HEK293 (cell line): ENCODE data around the gene MSRB1.

Source experiments
- CTCF ChIA-PET: fragments of 350-600 bp; formaldehyde crosslinking; extraction: SDS; loops from one replicate; lab custom pipeline; 2021; ENCODE audit warnings: antibody characterized with exemption; lab: Yijun Ruan, JAX
- POLR2A ChIA-PET: fragments of 300-600 bp; formaldehyde crosslinking; extraction: SDS; loops from one replicate; lab custom pipeline; 2020; ENCODE audit warnings: antibody characterized with exemption, inconsistent platforms; lab: Yijun Ruan, JAX
- H3K27ac ChIP-seq: fragments of 200-500 bp; sonication (Bioruptor generic); 2 replicates; pipeline ENCODE4 v1.5.1; 2014; ENCODE audit warnings: low read depth, low read length, control low read depth, inconsistent platforms; ENCODE audit errors: extremely low read depth
- H3K36me3 ChIP-seq, 2 experiments: fragments of 200-500 bp in 1 of 2; sonication (Bioruptor generic) in 1 of 2; 1 replicate in 1 of 2; 2 replicates in 1 of 2; pipeline ENCODE4 v1.5.1; 2014 to 2017; ENCODE audit warnings: inconsistent platforms in 2 of 2, low read length in 2 of 2; ENCODE audit not compliant: control insufficient read depth in 2 of 2, insufficient read depth in 1 of 2
- H3K4me1 ChIP-seq: fragments of 200-500 bp; sonication (Bioruptor generic); 2 replicates; pipeline ENCODE4 v1.5.1; 2014; ENCODE audit warnings: mild to moderate bottlenecking, low read length, inconsistent platforms; ENCODE audit not compliant: control insufficient read depth, insufficient read depth
- H3K4me3 ChIP-seq: 2 replicates; pipeline ENCODE4 v1.5.1; 2011; ENCODE audit warnings: low read depth, mild to moderate bottlenecking, control low read depth, low read length, moderate library complexity
- H3K9me3 ChIP-seq: fragments of 200-500 bp; sonication (Bioruptor generic); 2 replicates; pipeline ENCODE4 v1.5.1; 2014; ENCODE audit warnings: low read depth, low read length, inconsistent platforms; ENCODE audit not compliant: control insufficient read depth, insufficient read depth
- BCL11B ChIP-seq: fragments of 450-650 bp; formaldehyde crosslinking; IDR thresholded peaks from 2 replicates; pipeline ENCODE4 v1.5.1; 2016; ENCODE audit warnings: low read depth, missing biosample characterization, missing genetic modification characterization
- OVOL3 ChIP-seq: fragments of 450-650 bp; formaldehyde crosslinking; IDR thresholded peaks from 2 replicates; pipeline ENCODE4 v1.5.1; 2016; ENCODE audit warnings: missing biosample characterization, missing genetic modification characterization
- ZBTB21 ChIP-seq: fragments of 450-650 bp; formaldehyde crosslinking; IDR thresholded peaks from 2 replicates; pipeline ENCODE4 v1.5.1; 2017; ENCODE audit warnings: missing biosample characterization, missing genetic modification characterization
- ZIC2 ChIP-seq: fragments of 450-650 bp; formaldehyde crosslinking; IDR thresholded peaks from 2 replicates; pipeline ENCODE4 v1.5.1; 2016; ENCODE audit warnings: missing biosample characterization, missing genetic modification characterization
- ZNF211 ChIP-seq: fragments of 450-650 bp; formaldehyde crosslinking; IDR thresholded peaks from 2 replicates; pipeline ENCODE4 v1.5.1; 2016; ENCODE audit warnings: low read depth, missing biosample characterization, missing genetic modification characterization
- ZNF292 ChIP-seq: fragments of 450-650 bp; formaldehyde crosslinking; IDR thresholded peaks from 2 replicates; pipeline ENCODE4 v1.5.1; 2016; ENCODE audit warnings: low read depth, missing biosample characterization, missing genetic modification characterization, borderline replicate concordance
- ZNF341 ChIP-seq: fragments of 450-650 bp; formaldehyde crosslinking; IDR thresholded peaks from 2 replicates; pipeline ENCODE4; 2016; ENCODE audit warnings: low read depth, missing biosample characterization, missing genetic modification characterization
- ZNF394 ChIP-seq: fragments of 450-650 bp; formaldehyde crosslinking; IDR thresholded peaks from 2 replicates; pipeline ENCODE4 v1.5.1; 2016; ENCODE audit warnings: missing biosample characterization, missing genetic modification characterization, mild to moderate bottlenecking, moderate library complexity, borderline replicate concordance
- ZNF544 ChIP-seq: fragments of 450-650 bp; formaldehyde crosslinking; IDR thresholded peaks from 2 replicates; pipeline ENCODE4 v1.5.0; 2017; ENCODE audit warnings: missing biosample characterization, missing genetic modification characterization
- ZNF561 ChIP-seq: fragments of 450-650 bp; IDR thresholded peaks from 2 replicates; pipeline ENCODE4 v1.5.1; 2018; ENCODE audit warnings: missing biosample characterization, missing genetic modification characterization, borderline replicate concordance
- ZNF580 ChIP-seq: fragments of 450-650 bp; formaldehyde crosslinking; IDR thresholded peaks from 2 replicates; pipeline ENCODE4 v1.5.1; 2016; ENCODE audit warnings: missing biosample characterization, missing genetic modification characterization
- ZNF610 ChIP-seq: fragments of 450-650 bp; formaldehyde crosslinking; IDR thresholded peaks from 2 replicates; pipeline ENCODE4 v1.5.1; 2016; ENCODE audit warnings: missing biosample characterization, missing genetic modification characterization, borderline replicate concordance
- ZNF747 ChIP-seq: fragments of 450-650 bp; formaldehyde crosslinking; IDR thresholded peaks from 2 replicates; pipeline ENCODE4 v1.5.1; 2016; ENCODE audit warnings: missing biosample characterization, missing genetic modification characterization
- ZNF776 ChIP-seq: fragments of 450-650 bp; formaldehyde crosslinking; IDR thresholded peaks from 2 replicates; pipeline ENCODE4 v1.5.0; 2017; ENCODE audit warnings: missing biosample characterization, missing genetic modification characterization, borderline replicate concordance
- ZSCAN4 ChIP-seq: fragments of 450-650 bp; formaldehyde crosslinking; IDR thresholded peaks from 2 replicates; pipeline ENCODE4 v1.5.1; 2017; ENCODE audit warnings: missing biosample characterization, missing genetic modification characterization
- TF ChIP-seq, protein P1 (sequence below): fragments of 450-650 bp; formaldehyde crosslinking; IDR thresholded peaks from 2 replicates; pipeline ENCODE4 v1.5.1; 2016; ENCODE audit warnings: missing biosample characterization, missing genetic modification characterization
- TF ChIP-seq, protein P2 (sequence below): IDR thresholded peaks from 2 replicates; pipeline ENCODE4 v1.6.1; 2011; ENCODE audit warnings: mild to moderate bottlenecking, low read depth, low read length, borderline replicate concordance
- TF ChIP-seq, protein P3 (sequence below): fragments of 450-650 bp; formaldehyde crosslinking; IDR thresholded peaks from 2 replicates; pipeline ENCODE4 v1.5.1; 2017; ENCODE audit warnings: missing biosample characterization, missing genetic modification characterization
- TF ChIP-seq, protein P4 (sequence below): fragments of 450-650 bp; formaldehyde crosslinking; conservative IDR thresholded peaks from 2 replicates; pipeline ENCODE4 v1.5.1; 2016; ENCODE audit warnings: low read depth, missing biosample characterization, missing genetic modification characterization
- TF ChIP-seq, protein P5 (sequence below): fragments of 450-650 bp; formaldehyde crosslinking; IDR thresholded peaks from 2 replicates; pipeline ENCODE4 v1.5.1; 2016; ENCODE audit warnings: missing biosample characterization, missing genetic modification characterization

The MSRB1 gene

DNA sequence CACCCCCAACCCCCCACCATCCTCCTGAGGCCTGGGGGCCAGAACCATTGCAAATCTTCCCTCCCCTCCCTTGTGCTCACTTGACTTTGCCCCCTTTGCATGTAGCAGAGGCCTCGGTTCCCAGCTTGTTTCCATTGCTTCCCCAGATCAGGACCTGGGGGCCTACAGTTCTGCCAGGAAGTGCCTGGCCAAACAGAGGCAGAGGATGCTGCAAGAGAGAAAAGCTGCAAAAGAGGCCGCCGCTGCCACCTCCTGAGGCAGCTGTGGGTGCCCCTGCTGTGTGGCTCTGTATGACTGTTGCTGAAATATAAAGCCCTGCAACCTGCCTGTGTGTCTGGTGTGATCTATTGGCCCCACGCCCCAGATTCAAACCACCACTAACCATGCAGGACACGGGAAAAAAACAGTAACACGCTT, 18.7 kb upstream of the MSRB1 start (continued):
- TF ChIP-seq, protein P1, sequence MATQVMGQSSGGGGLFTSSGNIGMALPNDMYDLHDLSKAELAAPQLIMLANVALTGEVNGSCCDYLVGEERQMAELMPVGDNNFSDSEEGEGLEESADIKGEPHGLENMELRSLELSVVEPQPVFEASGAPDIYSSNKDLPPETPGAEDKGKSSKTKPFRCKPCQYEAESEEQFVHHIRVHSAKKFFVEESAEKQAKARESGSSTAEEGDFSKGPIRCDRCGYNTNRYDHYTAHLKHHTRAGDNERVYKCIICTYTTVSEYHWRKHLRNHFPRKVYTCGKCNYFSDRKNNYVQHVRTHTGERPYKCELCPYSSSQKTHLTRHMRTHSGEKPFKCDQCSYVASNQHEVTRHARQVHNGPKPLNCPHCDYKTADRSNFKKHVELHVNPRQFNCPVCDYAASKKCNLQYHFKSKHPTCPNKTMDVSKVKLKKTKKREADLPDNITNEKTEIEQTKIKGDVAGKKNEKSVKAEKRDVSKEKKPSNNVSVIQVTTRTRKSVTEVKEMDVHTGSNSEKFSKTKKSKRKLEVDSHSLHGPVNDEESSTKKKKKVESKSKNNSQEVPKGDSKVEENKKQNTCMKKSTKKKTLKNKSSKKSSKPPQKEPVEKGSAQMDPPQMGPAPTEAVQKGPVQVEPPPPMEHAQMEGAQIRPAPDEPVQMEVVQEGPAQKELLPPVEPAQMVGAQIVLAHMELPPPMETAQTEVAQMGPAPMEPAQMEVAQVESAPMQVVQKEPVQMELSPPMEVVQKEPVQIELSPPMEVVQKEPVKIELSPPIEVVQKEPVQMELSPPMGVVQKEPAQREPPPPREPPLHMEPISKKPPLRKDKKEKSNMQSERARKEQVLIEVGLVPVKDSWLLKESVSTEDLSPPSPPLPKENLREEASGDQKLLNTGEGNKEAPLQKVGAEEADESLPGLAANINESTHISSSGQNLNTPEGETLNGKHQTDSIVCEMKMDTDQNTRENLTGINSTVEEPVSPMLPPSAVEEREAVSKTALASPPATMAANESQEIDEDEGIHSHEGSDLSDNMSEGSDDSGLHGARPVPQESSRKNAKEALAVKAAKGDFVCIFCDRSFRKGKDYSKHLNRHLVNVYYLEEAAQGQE (tag by site-specific recombination), result no peak
- TF ChIP-seq ZNF394 (tag by site-specific recombination) (no peak), BCL11B (tag by site-specific recombination) (0 out of 2 replicates have a peak, but pooled peaks have one; percentile 45)
- TF ChIP-seq, protein P2, sequence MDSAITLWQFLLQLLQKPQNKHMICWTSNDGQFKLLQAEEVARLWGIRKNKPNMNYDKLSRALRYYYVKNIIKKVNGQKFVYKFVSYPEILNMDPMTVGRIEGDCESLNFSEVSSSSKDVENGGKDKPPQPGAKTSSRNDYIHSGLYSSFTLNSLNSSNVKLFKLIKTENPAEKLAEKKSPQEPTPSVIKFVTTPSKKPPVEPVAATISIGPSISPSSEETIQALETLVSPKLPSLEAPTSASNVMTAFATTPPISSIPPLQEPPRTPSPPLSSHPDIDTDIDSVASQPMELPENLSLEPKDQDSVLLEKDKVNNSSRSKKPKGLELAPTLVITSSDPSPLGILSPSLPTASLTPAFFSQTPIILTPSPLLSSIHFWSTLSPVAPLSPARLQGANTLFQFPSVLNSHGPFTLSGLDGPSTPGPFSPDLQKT, result no peak
- TF ChIP-seq, protein P3, sequence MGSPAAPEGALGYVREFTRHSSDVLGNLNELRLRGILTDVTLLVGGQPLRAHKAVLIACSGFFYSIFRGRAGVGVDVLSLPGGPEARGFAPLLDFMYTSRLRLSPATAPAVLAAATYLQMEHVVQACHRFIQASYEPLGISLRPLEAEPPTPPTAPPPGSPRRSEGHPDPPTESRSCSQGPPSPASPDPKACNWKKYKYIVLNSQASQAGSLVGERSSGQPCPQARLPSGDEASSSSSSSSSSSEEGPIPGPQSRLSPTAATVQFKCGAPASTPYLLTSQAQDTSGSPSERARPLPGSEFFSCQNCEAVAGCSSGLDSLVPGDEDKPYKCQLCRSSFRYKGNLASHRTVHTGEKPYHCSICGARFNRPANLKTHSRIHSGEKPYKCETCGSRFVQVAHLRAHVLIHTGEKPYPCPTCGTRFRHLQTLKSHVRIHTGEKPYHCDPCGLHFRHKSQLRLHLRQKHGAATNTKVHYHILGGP (tag by site-specific recombination), result no peak

GRCh38 chr16:1960665-1961630, 17.9 kb upstream of the MSRB1 start:
- Histone ChIP-seq H3K36me3 (peaks cover 0 to 35% of the 10 kb centered on the region in 2 experiments; a peak in 1 of 3 replicates), H3K9me3 (no peaks in the 10 kb centered on the region), H3K4me1 (no peaks in the 10 kb centered on the region; the same call in 1 of the 2 replicates), H3K4me3 (peak overlapping the region; percentile 94), H3K27ac (peak overlapping the region; percentile 96)
- CTCF ChIA-PET, result interaction anchor here (1.2 to 2.1 kb wide), 4 partner anchors 11 to 45 kb away, joined by 3 to 6 read pairs (median 4); partner anchors contain the start of gene TBL3
- POLR2A ChIA-PET, result interaction anchor here (0.6 to 2.4 kb wide), 18 partner anchors 9 to 397 kb away, joined by 3 to 17 read pairs (median 4); partner anchors contain the start of genes GFER, MSRB1, NUBP2 and SPSB3
- TF ChIP-seq ZNF211 (tag by site-specific recombination), result no peak
- TF ChIP-seq, protein P4, sequence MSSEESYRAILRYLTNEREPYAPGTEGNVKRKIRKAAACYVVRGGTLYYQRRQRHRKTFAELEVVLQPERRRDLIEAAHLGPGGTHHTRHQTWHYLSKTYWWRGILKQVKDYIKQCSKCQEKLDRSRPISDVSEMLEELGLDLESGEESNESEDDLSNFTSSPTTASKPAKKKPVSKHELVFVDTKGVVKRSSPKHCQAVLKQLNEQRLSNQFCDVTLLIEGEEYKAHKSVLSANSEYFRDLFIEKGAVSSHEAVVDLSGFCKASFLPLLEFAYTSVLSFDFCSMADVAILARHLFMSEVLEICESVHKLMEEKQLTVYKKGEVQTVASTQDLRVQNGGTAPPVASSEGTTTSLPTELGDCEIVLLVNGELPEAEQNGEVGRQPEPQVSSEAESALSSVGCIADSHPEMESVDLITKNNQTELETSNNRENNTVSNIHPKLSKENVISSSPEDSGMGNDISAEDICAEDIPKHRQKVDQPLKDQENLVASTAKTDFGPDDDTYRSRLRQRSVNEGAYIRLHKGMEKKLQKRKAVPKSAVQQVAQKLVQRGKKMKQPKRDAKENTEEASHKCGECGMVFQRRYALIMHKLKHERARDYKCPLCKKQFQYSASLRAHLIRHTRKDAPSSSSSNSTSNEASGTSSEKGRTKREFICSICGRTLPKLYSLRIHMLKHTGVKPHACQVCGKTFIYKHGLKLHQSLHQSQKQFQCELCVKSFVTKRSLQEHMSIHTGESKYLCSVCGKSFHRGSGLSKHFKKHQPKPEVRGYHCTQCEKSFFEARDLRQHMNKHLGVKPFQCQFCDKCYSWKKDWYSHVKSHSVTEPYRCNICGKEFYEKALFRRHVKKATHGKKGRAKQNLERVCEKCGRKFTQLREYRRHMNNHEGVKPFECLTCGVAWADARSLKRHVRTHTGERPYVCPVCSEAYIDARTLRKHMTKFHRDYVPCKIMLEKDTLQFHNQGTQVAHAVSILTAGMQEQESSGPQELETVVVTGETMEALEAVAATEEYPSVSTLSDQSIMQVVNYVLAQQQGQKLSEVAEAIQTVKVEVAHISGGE, result peak; percentile 25; the same call in 1 of the 2 replicates
- TF ChIP-seq ZNF747 (tag by site-specific recombination), result no peak
- peak; percentile 91 for TF ChIP-seq ZIC2 (tag by site-specific recombination)
- TF ChIP-seq ZNF341, result peak; percentile 99
- TF ChIP-seq OVOL3 (tag by site-specific recombination), result 0 out of 2 replicates have a peak, but pooled peaks have one; percentile 27
- TF ChIP-seq ZSCAN4, result no peak
- TF ChIP-seq ZNF292 (tag by site-specific recombination), result no peak
- TF ChIP-seq, protein P5, sequence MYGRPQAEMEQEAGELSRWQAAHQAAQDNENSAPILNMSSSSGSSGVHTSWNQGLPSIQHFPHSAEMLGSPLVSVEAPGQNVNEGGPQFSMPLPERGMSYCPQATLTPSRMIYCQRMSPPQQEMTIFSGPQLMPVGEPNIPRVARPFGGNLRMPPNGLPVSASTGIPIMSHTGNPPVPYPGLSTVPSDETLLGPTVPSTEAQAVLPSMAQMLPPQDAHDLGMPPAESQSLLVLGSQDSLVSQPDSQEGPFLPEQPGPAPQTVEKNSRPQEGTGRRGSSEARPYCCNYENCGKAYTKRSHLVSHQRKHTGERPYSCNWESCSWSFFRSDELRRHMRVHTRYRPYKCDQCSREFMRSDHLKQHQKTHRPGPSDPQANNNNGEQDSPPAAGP, result peak; percentile 17
- no peak for TF ChIP-seq ZBTB21
- 0 out of 2 replicates have a peak, but pooled peaks have one; percentile 58 for TF ChIP-seq ZNF610
- TF ChIP-seq ZNF776, result no peak
- TF ChIP-seq ZNF544 (tag by site-specific recombination), result no peak
- no peak; the same call in 1 of the 2 replicates for TF ChIP-seq ZNF561 (tag by site-specific recombination)
- TF ChIP-seq ZNF580, result peak; percentile 39; the same call in 1 of the 2 replicates
